ENCODE measurements around the gene ZNF628. TPM values are rescaled to one million over a fixed set of nuclear protein-coding genes. Genes with fewer than 3 reads are reported as not detected.

The ZNF628 gene
- total and polyA plus RNA-seq, 2 of the 8 experiments (the other 6 are each of a cell fraction or from before 2014, with no cell fraction given) = 1.7 to 10.8 TPM

DNA sequence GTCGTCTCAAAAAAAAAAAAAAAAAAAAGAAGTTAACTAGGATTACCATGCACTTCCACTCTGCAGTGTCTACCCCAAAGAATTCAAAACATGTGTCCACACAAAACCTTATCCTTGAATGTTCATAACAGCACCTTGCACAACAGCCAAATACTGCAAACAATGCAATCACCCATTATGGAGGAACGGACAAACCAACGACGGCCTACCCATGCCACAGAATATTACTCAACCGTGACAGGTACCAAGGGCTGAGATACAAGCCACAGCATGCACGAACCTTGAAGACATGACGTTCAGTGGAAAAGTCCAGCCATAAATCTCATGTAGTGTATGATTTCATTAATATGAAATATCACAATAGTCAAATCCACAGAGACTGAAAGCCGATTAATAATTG lies 30.4 kb upstream of the ZNF628 start:
- Histone ChIP-seq H2AK5ac (ENCODE audit: low read depth, low read length) (no peak overlapping the region), H3K4me2 (ENCODE audit: insufficient read depth in 1 of 2, low read depth in 2 of 2, low read length in 2 of 2) (no peak overlapping the region), H3K4me1 (replicated peaks in 1 of 4; ENCODE audit: control insufficient read depth in 3 of 4, insufficient read depth in 4 of 4, low read length in 3 of 4) (peaks cover 4 to 12% (median 8%) of the 10 kb centered on the region in 4 experiments; a peak in 6 of 7 replicates), H4K20me1 (replicated peaks in 1 of 2; ENCODE audit: control insufficient read depth in 1 of 2, insufficient read depth in 2 of 2, low read length in 2 of 2) (peaks cover 3 to 16% of the 10 kb centered on the region in 2 experiments), H2BK5ac (ENCODE audit: low read depth, low read length) (no peak overlapping the region), H2AFZ (ENCODE audit: low read length) (no peak overlapping the region), H2BK15ac (ENCODE audit: low read length) (no peak overlapping the region), H3K9ac (replicated peaks in 1 of 4; ENCODE audit: extremely low read depth in 1 of 4, low read depth in 3 of 4, low read length in 3 of 4) (no peak overlapping the region), H3K27me3 (replicated peaks in 1 of 4; ENCODE audit: control insufficient read depth in 3 of 4, extremely low read depth in 1 of 4, insufficient read depth in 3 of 4, low read length in 3 of 4) (peaks cover 62 to 96% (median 92%) of the 10 kb centered on the region in 4 experiments), H2BK120ac (replicated peaks; ENCODE audit: low read depth, low read length) (no peak overlapping the region), H3K56ac (replicated peaks; ENCODE audit: insufficient read length, low read depth, low read length) (no peak overlapping the region), H2BK12ac (ENCODE audit: low read depth, low read length) (no peak overlapping the region), H4K5ac (ENCODE audit: insufficient read length, low read depth, low read length) (no peak overlapping the region), H3K4me3 (ENCODE audit: extremely low read depth in 1 of 4, insufficient read depth in 2 of 4, low read depth in 3 of 4, low read length in 4 of 4) (no peak overlapping the region), H3K27ac (ENCODE audit: low read depth, low read length) (no peak overlapping the region), H3K9me3 (ENCODE audit: insufficient read depth in 2 of 2, low read depth in 1 of 2, low read length in 1 of 2) (no peaks in the 10 kb centered on the region), H2BK20ac (ENCODE audit: low read length) (0 out of 2 replicates have a peak overlapping the region, but pooled peaks have one; percentile 6), H3K36me3 (ENCODE audit: control insufficient read depth in 2 of 4, insufficient read depth in 4 of 4, low read length in 3 of 4) (no peaks in the 10 kb centered on the region), H3K23me2 (ENCODE audit: low read depth, low read length) (peaks cover 26% of the 10 kb centered on the region; the same call in 1 of the 2 replicates), H3K14ac (ENCODE audit: insufficient read length) (no peak overlapping the region), H3K23ac (ENCODE audit: insufficient read length) (no peak overlapping the region), H3K4ac (replicated peaks; ENCODE audit: insufficient read length, low read depth, low read length) (no peak overlapping the region), H3K79me1 (ENCODE audit: low read depth, low read length) (no peaks in the 10 kb centered on the region), H4K91ac (replicated peaks; ENCODE audit: insufficient read length, low read length) (no peak overlapping the region), H3K18ac (ENCODE audit: extremely low read depth, low read length) (no peak overlapping the region), H4K8ac (ENCODE audit: extremely low read depth, insufficient read depth, low read length) (no peak overlapping the region), H3K79me2 (ENCODE audit: control insufficient read depth in 1 of 2, insufficient read depth in 2 of 2, low read length in 2 of 2) (no peaks in the 10 kb centered on the region)
- POLR2A ChIA-PET (ENCODE audit: partially characterized antibody) = interaction anchor here (0.6 kb wide), 1 partner anchor 150 kb away, joined by 4 read pairs; no protein-coding TSS in a partner anchor
- DNase-seq (ENCODE audit: low read depth in 1 of 2, low spot score in 2 of 2) (no peak), FAIRE-seq (no peak)
- CTCF ChIA-PET (ENCODE audit: partially characterized antibody) = interaction anchor here (0.6 kb wide), 2 partner anchors 59 to 107 kb away, joined by 3 to 4 read pairs; no protein-coding TSS in a partner anchor
- WGBS, 2 experiments (ENCODE audit: extremely low coverage in 1 of 2, insufficient coverage in 1 of 2, insufficient read length in 1 of 2, insufficient replicate concordance in 2 of 2, low coverage in 1 of 2, low lambda C conversion rate in 2 of 2, missing lambda C conversion rate in 1 of 2) = 81% methylated on average over 7 of the region's 8 CpGs; no CpG with 5 or more reads in 1 of the 2 experiments
- TF ChIP-seq TEAD4 (IDR thresholded peaks at IDR 0.05; ENCODE audit: low read depth, low read length) (no peak), SIRT6 (IDR thresholded peaks at IDR 0.05; ENCODE audit: low read length) (no peak), TAF1 (IDR thresholded peaks at IDR 0.05; ENCODE audit: low read depth, low read length) (no peak), BACH1 (IDR thresholded peaks at IDR 0.05; ENCODE audit: low read length) (no peak), ZNF274 (IDR thresholded peaks at IDR 0.05; ENCODE audit: borderline replicate concordance, extremely low read depth, low read length) (no peak), PHF8 (conservative IDR thresholded peaks at IDR 0.05; ENCODE audit: low read depth, low read length) (no peak), EGR1 (IDR thresholded peaks at IDR 0.05; ENCODE audit: borderline replicate concordance, low read depth, low read length) (no peak), TBP (IDR thresholded peaks at IDR 0.05; ENCODE audit: low read depth, low read length) (no peak), RXRA (IDR thresholded peaks at IDR 0.05; ENCODE audit: insufficient read depth, low read depth, low read length) (no peak), BCL11A (IDR thresholded peaks at IDR 0.05; ENCODE audit: low read depth in 2 of 2, low read length in 2 of 2) (no peak), NRF1 (IDR thresholded peaks at IDR 0.05; ENCODE audit: low read depth, low read length) (no peak), EP300 (IDR thresholded peaks at IDR 0.05; ENCODE audit: borderline replicate concordance in 1 of 2, low read depth in 2 of 2, low read length in 2 of 2) (no peak), SP1 (IDR thresholded peaks at IDR 0.05; ENCODE audit: low read depth, low read length) (no peak), YY1 (IDR thresholded peaks at IDR 0.05; ENCODE audit: low read depth, low read length) (no peak)
- TF ChIP-seq, protein P1, sequence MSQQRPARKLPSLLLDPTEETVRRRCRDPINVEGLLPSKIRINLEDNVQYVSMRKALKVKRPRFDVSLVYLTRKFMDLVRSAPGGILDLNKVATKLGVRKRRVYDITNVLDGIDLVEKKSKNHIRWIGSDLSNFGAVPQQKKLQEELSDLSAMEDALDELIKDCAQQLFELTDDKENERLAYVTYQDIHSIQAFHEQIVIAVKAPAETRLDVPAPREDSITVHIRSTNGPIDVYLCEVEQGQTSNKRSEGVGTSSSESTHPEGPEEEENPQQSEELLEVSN (IDR thresholded peaks at IDR 0.05) = no peak
